SK-N-SH (cell line): Measurements from ENCODE around the gene PLA2G5.

ENCODE experiments used
- GABPA ChIP-seq: IDR thresholded peaks from 2 replicates; pipeline ENCODE4 v1.4.0; 2012; ENCODE audit warnings: low read depth, mild to moderate bottlenecking
- POLR2AphosphoS5 ChIP-seq: IDR thresholded peaks from 2 replicates; pipeline ENCODE4 v1.6.1; 2012; ENCODE audit warnings: low read depth, low read length
- RCOR1 ChIP-seq: fragments of 150-350 bp; IDR thresholded peaks from 2 replicates; pipeline ENCODE4 v1.6.1; 2017; ENCODE audit warnings: antibody characterized with exemption, low read length
- TAF1 ChIP-seq: IDR thresholded peaks from 2 replicates; pipeline ENCODE4 v1.6.1; 2012; ENCODE audit warnings: low read depth, mild to moderate bottlenecking, low read length, moderate library complexity, borderline replicate concordance
- TCF12 ChIP-seq: IDR thresholded peaks from 2 replicates; pipeline ENCODE4 v1.4.0; 2012
- TF ChIP-seq, protein P1 (sequence below): fragments of 200-600 bp; sonication (generic); IDR thresholded peaks from 2 replicates; pipeline ENCODE4 v1.6.1; 2017; ENCODE audit warnings: antibody characterized with exemption, mild to moderate bottlenecking, moderate library complexity
- TF ChIP-seq, protein P2 (sequence below): IDR thresholded peaks from 2 replicates; pipeline ENCODE4 v1.4.0; 2012; ENCODE audit warnings: low read depth

DNA sequence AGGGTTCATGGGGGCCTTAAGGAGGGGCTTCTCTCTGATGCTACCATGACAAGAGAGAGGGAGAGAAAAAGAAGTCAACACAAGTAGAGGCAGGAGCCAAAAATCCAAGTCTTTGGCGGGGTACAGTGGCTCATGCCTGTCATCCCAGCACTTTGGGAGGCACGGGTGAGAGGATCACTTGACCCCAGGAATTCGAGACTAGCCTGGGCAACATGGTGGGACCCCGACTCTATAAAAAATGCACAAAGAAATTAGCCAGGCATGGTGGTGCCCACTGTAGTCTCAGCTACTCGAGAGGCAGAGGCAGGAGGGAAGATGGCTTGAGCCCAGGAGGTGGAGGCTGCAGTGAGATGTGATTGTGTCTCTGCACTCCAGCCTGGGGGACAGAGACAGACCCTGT is 8.7 kb downstream of the PLA2G5 start:
- TF ChIP-seq RCOR1 (no peak), GABPA (no peak), POLR2AphosphoS5 (no peak), TCF12 (no peak), TAF1 (no peak)
- TF ChIP-seq, protein P1, sequence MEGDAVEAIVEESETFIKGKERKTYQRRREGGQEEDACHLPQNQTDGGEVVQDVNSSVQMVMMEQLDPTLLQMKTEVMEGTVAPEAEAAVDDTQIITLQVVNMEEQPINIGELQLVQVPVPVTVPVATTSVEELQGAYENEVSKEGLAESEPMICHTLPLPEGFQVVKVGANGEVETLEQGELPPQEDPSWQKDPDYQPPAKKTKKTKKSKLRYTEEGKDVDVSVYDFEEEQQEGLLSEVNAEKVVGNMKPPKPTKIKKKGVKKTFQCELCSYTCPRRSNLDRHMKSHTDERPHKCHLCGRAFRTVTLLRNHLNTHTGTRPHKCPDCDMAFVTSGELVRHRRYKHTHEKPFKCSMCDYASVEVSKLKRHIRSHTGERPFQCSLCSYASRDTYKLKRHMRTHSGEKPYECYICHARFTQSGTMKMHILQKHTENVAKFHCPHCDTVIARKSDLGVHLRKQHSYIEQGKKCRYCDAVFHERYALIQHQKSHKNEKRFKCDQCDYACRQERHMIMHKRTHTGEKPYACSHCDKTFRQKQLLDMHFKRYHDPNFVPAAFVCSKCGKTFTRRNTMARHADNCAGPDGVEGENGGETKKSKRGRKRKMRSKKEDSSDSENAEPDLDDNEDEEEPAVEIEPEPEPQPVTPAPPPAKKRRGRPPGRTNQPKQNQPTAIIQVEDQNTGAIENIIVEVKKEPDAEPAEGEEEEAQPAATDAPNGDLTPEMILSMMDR: no peak
- TF ChIP-seq, protein P2, sequence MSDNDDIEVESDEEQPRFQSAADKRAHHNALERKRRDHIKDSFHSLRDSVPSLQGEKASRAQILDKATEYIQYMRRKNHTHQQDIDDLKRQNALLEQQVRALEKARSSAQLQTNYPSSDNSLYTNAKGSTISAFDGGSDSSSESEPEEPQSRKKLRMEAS: no peak
